GM21619 (cell line): ENCODE measurements around the gene CT55.
A peak's percentile ranks its signal among the peaks of the same experiment; 100 is the strongest.
"Not testable (repeated sequence)": the region's sequence is repeated elsewhere in the genome, so short reads cannot be mapped to it uniquely, and the experiment has no call there.

Source experiments
- ATAC-seq: cut with Tn5 transposase; IDR thresholded peaks from one replicate; pipeline ENCODE4 v1.9.1; 2021; ENCODE audit not compliant: unreplicated experiment

The CT55 gene, protein sequence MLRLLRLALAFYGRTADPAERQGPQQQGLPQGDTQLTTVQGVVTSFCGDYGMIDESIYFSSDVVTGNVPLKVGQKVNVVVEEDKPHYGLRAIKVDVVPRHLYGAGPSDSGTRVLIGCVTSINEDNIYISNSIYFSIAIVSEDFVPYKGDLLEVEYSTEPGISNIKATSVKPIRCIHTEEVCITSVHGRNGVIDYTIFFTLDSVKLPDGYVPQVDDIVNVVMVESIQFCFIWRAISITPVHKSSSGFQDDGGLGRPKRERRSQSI

DNA sequence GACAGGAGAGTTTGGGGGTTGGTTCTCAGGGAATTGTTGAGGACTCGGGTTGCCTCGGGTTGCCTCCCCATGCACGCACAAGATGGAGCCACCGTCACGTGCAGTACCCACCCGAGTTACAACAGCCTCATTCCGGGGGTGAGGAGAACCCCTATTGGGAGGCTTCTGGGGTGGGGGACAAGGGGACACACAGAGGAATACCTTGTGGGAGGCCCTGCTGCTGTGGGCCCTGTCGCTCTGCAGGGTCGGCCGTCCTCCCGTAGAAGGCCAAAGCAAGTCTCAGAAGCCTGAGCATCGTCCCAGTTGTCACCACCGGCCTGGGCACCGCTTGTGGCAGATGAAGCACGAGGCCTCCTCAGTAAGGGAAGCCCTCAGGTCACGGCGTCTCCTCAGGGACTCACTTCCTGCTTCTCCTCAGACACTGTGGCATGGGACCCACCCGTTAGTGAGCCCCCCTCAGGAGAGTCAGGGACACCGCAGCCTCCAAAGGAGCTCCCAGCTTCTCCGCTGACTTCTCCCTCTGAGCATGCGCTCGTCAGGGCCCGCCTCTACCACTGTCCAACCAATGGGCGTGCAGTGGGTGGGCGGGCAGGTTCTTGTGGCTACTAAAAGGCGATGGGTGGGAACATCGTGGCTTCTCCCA lies at the start of gene CT55:
Gene CT55, minus strand, starts transcription at position 522 of the 643 bp plus-strand sequence. Its CDS starts 227 bp downstream, at position 295.
- no peak for ATAC-seq

DNA sequence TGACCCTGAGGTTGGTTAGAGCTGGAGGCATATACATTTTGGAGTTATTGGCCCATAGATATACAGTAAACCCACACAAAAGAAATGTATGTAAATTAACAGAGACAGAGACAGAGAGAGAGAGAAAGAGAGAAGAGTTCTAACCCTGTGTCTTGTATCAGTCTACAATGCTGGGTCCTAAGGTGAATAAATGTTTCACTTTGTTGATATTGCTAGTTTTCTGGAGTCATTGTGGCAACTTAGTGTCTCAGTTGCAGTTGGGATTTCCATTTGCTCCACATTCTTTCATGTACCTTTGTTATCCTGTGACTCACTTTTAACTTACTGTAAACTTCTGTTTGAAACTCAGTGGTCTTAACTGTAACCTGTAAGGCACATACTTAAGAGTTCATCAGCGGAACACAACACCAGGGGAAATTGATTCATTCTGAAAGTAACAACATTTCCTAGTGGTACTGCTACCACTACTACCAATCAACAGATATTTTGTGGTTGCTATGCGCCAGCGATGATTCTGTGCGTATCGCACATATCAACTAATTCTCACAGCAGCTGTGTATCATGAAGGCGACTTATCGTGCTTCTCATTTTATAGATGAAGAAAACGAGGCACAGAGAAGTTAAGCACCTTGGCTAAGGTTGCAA lies 42.1 kb upstream of the CT55 start:
- ATAC-seq = peak; percentile 78

DNA sequence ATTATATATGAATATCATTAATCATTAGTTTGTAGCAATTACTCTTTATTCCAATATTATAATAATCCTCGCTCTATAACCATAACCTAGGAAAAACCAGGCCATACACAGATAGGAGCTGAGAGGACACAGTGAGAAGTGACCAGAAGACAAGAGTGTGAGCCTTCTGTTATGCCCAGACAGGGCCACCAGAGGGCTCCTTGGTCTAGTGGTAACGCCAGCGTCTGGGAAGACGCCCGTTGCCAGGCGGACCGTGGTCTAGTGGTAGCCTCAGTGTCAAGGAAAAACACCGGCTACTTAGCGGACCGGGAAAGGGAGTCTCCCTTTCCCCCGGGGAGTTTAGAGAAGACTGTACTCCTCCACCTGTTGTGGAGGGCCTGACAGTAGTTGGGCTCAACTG lies 35.2 kb upstream of the CT55 start:
- not testable (repeated sequence) for ATAC-seq

DNA sequence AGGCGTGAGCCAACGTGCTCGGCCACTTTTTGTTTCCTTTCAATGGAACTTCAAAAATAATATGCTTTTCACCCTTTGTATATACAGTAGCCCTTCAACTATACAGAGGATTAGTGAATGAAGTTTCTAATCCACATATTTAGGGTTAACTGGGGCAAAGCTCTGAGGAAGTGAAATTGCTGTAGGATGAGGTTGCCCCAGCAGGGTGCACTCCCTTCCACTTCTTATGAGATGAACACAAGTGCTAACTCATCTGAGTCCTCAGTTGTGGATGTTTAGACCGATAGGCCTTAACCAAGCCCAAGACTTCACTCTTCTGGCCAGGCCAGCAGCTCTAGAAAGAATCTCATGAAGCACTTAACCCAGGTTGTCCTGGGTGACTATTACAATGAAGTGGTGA lies 29.1 kb upstream of the CT55 start:
- ATAC-seq = no peak

DNA sequence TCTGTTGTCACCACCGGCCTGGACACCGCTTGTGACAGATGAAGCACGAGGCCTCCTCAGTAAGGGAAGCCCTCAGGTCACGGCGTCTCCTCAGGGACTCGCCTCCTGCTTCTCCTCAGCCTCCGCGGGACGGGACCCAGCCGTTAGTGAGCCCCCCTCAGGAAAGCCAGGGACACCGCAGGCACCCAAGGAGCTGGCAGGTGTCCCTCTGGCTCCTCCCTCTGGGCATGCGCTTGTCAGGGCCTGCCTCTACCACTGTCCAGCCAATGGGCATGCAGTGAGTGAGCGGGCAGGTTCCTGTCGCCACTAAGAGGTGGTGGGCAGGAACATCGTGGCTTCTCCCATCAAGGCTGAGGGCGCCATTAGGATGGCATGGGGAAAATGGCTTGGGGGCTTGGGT lies 23.5 kb upstream of the CT55 start:
- ATAC-seq = no peak

DNA sequence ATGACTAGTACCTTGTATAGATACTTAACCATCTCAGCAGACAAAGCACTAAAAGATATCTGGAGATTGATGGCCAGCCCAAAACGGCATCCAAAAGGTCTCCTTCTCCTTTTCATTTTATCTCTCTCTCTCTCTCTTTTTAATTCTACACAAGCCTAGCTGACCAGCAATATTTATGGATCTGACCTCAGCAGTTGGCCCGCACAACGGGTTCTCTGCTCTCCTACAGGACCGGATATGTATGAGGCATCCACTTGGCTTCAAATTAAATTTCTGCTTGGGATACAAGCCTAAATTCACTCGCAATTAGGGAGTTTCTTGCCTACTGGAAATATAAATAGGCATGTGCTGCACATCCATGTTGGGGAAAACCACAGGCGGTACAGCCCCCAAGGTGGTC lies 22.5 kb upstream of the CT55 start:
- no peak for ATAC-seq

DNA sequence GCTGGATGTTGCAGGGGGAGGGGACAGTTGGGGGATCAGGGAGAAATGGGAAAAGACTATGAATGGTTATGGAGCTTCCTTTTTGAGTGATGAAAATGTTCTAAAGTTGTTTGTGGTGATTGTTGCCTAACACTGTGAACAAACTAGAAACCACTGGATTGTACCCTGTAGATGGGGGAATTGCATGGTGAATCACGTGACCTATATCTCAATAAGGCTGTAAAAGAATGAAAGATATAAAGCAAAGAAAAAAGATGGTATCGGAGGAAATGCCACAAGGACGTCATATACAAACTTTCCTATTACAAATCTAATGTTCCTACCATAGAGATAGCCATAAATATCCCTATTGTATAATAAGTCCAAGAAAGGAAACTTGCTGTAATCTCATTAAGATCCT lies 20.6 kb upstream of the CT55 start:
- ATAC-seq = no peak

DNA sequence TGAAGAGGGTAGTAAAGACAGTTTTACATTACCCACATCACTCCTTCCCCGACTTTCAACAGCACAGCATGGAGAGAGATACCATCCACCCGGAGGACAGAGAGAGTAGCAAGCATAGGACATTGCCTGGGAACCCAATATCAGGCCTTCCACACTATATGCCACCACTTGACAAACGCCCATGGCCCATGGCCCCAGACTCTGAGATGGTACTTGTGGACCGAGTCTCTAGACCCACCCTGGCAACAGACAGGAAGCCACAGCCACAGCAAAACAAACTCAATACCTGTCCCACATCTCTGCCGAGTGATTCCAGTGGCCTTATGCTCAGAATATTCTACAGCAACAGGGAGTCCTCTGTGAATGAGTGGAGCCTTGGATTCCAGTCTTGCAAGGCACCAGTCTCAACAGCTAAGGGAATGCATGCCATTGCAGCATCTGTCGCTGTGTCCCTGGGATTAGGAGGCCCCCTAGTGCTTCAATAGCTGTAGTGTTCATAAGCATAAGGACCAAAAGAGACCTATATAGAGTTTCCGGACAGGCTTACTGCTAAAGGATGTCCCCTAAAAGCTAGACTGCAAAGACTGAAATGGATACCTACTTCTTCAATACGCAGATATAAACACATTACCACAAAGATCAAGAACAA lies 14.7 kb upstream of the CT55 start:
- peak; percentile 90 for ATAC-seq

DNA sequence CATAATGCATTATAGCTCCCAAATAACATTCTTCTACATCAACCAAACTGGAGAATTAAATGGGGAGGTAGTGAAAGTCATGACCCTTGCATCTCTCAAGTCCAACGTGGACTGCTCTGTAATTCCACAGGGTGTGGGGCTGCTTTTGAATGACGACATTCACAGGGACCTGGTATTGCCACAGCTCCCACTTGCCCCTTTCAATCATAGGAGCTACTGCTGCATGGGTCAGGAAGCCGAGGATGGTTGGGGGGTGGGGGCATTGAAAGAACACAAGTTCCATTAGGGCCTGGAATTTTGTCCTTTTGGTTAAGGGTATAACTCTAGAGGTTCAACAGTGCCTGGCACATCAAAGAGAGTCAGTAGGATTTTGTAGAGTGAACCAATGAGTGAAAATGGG lies 7.4 kb upstream of the CT55 start:
- ATAC-seq = no peak

DNA sequence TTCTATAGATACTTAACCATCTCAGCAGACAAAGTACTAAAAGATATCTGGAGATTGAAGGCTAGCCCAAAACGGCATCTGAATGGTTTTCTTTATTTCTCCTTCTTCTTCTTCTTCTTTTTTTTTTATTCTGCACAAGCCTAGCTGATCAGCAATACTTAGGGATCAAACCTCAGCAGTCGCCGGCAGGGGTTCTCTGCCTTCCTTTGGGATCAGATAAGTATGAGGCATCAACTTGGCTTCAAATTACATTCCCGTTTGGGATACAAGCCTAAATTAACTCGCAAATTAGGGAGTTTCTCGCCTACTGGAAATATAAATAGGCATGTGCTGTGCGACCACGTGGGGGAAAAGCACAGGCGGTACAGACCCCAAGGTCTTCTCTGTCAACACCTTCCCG lies 730 bp downstream of the CT55 start:
- no peak for ATAC-seq

DNA sequence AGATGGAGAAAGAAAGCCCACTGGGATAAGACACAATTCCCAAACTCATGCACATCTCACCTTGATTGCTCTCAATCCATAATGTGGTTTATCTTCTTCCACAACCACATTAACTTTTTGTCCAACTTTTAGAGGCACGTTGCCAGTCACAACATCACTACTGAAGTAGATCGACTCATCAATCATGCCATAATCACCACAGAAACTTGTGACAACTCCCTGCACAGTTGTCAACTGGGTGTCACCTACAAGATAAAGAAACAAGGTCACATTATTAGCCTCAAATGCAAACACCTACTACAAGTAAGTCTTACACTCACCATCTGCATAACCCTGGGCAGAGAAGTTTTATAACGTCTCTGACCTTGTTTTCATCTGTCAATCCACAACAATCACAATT lies 1.7 kb downstream of the CT55 start:
- not testable (repeated sequence) for ATAC-seq

DNA sequence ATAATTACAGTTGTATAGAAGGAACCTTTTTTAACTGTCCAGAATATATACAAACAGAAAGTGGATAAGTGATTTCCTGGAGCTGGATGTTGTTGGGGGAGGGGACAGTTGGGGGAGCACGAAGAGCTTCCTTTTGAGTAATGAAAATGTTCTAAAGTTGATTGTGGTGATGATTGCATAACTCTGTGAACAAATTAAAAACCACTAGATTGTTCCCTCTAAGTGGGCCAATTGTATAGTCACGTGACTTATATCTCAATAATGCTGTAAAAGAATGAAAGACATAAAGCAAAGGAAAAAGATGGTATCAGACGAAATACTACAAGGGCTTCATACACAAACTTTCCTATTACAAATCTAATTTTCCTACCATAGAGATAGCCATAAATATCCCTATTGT lies 2.7 kb downstream of the CT55 start:
- ATAC-seq = no peak

DNA sequence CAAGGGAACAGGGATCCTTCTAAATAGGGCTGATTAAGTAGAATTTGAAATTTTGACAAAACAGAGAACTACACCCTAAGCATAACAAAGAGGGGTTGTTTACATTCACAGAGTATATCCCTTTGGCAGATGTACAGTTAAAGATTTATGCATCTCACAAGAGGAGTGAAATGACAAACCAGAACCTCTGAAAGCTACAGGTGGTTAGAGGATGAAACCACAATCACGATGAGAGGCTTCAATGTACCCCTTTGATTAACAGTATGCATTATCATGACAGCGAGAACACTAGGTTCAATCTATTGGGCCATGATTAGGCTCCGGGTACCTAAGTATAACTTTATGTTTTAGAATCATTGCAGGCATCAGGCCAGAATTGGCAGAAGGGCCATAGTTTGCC lies 16.5 kb downstream of the CT55 start:
- ATAC-seq = not testable (repeated sequence)

DNA sequence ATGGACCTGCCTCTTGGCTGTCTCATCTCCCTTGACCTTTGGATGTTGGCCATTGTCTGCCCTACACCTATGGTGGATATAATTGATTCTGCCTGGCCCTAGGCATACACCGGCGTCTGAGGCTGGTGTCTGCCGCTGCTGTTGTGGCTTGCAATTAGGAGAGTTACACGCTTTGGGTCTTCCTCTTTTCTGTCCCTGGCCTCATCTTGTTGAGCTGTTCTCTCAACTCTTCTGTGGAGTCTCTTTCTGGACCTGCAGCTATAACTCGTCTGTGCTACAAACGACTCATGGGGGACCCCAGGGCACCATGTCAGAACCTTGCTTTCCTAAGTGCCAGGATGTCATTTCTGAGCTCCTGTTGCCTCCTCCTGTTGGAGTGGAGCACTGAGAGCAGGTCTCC lies 45.1 kb downstream of the CT55 start:
- ATAC-seq = not testable (repeated sequence)

DNA sequence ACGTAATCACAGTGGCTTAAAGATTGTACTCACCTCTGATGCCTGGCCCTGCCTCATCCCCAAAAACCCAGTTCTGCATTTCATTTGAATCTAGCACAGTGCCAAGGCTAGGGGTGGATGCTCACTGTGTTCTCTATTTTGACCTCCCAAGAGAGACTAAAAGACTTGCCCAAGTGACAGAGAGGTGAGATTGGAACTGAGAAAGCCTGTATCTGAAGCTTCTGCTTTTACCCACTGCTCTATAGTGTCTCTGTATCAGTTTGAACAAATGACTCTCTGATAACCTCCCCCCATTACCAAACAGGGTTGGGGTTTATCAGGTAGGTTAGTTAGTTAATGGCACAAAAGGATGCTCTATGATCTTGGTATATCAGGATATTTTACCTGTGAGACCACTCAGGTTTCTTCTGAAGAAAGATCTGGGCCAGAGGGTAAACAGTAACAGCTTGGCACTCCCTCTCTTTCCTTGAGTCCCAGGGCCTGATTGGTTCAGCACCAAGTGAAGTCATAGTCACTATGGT lies 51.1 kb downstream of the CT55 start, which contains the start of gene ETDB:
Gene ETDB, minus strand, starts transcription at position 471 of the 521 bp plus-strand sequence. CDS start 1,265 bp downstream, outside the sequence.
- not testable (repeated sequence) for ATAC-seq

DNA sequence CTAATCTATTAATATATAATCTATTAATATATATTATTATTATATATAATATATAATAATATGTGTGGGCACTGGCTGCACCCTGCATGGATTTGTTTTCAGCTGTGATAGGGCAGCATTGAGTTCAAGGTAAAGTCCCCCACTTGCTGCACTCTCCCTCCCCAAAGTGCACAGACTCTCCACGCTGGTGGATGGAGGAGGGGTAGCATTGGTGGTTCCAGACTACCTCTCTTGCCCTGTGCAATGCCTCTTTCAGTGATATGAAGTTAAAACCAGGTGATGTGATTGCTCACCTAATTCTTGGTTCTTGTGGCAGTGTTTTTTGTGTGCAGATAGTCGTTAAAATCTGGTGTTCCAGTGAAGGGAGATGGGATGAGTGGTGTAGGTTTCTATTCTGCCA lies 55.1 kb downstream of the CT55 start:
- ATAC-seq = not testable (repeated sequence)

DNA sequence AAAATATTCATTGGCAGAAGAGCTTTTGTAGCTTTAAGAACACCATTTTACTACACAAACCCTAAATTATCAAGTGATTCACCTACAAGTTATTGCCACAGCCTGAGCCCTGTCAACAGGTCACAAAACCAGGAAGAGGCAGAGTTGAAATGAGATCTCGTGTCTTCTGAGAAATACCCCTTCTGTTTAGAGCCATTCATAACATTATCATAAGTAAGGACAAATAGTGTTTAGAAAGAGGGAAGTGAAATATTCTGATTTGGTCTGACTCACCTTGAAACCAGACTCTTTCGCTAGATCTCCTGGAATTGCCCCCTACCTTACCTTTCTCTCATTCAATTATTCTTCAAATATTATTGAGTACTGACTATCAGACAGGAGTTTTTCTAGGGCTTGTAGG lies 56.8 kb downstream of the CT55 start:
- ATAC-seq = peak; percentile 97

DNA sequence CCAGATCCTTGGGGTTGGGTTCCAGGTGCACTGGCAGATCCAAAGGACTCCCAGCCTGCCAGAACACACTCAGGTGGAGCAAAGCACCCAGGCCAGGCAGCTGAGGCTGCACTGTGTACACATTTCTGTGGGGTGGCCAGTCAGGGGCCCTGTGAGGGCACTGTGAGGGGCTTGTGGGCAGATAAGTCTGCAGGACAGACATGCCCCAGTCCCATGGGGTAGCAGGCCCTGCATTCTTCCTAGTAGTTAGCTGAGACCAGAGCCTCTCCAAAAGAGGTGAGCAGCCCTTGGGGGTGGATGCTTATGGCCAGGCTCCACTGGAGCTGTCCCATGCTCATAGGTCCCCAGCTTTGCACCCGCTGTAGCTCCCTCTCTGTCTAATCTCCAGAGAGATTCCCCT lies 58.5 kb downstream of the CT55 start:
- ATAC-seq = no peak

DNA sequence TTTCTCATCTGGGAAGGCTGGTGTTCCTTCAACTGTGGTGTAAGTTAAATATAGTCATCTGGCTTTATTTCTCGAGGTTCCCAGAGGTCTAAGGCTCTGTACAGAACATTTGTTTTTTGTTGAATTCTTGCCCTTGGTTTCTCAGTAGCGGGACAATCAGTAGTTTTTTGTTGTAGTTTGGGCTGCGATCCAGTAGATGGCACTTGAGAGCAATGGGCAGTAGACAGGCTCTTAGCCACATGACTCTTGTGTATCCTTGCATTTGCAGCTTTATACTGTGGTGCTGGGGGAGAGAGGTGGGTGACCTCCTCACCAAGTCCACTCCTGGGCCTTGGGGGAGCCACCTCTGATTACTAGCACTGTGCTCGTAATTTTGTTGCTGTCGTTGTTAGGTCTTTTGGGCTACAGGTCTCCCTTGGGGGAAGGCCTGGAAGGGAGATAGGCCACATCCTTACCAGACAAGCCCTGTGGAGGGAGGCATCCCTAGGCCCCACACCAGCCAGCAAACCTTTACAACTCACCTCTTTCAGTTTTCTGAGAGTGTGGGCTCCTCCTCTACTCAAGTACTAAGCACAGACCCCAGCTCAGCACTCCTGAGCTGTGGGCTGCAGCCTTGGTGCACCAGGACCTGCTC lies 59.0 kb downstream of the CT55 start:
- no peak for ATAC-seq

DNA sequence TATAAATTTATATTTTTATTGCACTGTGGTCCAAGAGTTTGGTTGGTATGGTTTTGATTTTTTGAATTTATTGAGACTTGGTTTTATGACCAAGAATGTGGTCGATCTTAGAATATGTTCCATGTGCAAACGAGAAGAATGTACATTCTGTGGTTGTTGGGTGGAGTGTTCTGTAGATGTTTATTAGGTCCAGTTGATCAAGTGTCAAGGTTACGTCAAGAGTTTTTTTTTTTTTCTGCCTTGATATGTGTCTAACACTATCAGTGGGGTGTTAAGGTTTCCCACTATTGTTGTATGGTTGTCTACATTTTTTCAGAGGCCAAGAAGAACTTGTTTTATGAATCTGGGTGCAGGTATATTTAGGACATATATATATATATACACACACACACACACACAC lies 61.6 kb downstream of the CT55 start:
- no peak for ATAC-seq
